Hepatic stellate cell (primary cell): Measurements from ENCODE around the gene TLR2.
"Not testable (repeated sequence)": the region's sequence is repeated elsewhere in the genome, so short reads cannot be mapped to it uniquely, and the experiment has no call there.

Experiments used
- DNase-seq: peaks from one replicate; pipeline ENCODE4 v3.0.0; 2011; ENCODE audit warnings: low spot score

The TLR2 gene

GRCh38 chr4:153661908-153662307 is 22.2 kb upstream of the TLR2 start:
- no peak for DNase-seq

DNA sequence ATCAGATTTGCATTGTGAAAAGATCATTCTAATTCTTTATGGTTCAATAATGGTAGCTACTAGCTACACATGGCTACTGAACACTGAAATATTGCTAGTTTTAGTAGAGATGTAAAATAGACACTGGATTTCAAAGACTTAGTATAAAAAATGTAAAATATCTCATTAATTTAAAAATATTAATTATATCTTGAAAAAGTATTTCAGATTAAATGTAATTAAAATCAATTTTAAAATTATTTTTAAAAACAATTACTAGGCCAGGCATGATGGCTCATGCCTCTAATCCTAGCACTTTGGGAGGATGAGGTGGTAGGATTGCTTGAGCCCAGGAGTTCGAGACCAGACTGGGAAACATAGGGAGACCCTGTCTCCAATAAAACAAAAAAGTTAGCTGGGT is 20.4 kb upstream of the TLR2 start:
- DNase-seq, result no peak

GRCh38 chr4:153666505-153666904 is 17.6 kb upstream of the TLR2 start:
- not testable (repeated sequence) for DNase-seq

DNA sequence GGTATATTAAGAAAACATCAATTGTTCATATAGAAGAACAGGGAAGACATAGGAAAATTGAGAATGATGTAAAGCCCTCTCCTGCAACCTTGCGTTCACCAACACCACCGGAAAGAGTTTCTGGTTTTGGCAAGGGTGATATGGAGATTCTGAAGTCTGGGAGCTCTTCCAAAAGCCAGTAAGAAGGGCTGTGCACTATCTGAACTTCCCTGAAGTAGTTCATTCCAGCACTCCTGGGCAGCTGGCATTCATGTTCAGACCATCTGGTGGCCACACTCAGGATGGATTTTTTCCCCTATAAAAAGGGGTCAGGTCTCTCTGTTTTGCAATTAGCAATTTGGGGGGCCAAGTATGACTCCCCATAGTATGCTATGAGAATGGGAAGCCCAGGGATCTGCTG is 15.4 kb upstream of the TLR2 start:
- no peak for DNase-seq

DNA sequence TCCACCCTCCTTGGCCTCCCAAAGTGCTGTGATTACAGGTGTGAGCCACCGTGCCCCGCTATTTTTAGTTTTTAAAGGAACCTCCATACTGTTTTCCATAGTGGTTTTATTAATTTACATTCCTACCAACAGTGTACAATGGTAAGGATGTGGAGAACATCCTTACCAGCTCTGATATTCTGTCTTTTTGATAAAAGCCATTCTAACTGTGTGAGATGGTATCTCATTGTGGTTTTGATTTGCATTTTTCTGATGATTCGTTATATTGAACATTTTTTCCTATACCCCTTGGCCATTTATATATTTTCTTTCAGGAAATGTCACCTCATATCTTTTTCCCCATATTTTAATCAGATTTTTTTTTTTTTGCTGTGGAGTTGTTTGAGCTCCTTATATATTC is 14.2 kb upstream of the TLR2 start:
- no peak for DNase-seq

DNA sequence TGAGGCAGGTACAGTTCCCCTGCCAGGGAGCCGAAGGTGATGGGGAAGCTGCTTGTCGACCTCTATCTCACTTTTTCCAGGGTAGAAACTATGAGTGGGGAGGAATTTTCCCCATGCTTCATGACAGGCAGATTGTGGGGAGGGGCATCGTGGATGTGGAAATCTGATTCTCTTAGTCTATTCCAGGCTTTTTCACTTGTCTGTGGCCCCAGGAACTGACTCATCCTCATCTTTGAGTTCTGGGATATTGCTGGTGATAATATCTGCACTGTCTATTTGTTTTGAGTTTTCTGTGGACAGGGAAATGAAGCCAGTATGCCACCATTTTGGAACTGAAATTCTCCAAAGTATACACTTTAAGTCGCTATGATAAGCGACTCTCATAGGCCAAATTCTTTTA is 7.6 kb upstream of the TLR2 start:
- no peak for DNase-seq

DNA sequence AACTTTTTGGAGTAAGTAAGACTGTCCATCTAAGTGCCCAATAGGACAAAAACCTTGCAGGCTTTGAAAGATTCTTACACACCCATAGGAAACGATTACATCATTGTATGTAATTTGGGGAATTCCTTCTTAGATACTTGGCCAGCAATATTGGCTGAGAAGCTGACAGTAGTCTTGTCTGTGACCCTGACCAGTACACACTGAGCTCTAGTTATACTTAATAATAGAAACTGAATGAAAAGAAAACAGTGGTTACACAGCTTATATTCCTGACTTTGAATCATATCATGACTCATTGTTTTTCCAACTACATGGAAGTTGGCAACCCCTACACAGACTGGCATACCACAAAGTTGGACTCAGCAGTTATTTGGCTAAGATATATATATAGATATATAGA is 7.1 kb upstream of the TLR2 start:
- peak; percentile 41 for DNase-seq

- DNase-seq, result no peak
Measured at GRCh38 chr4:153679486-153679885, 4.6 kb upstream of the TLR2 start.

GRCh38 chr4:153683763-153684181 is 308 bp upstream of the TLR2 start:
- no peak for DNase-seq

GRCh38 chr4:153684971-153685371 is 891 bp downstream of the TLR2 start:
- peak; percentile 20 for DNase-seq

DNA sequence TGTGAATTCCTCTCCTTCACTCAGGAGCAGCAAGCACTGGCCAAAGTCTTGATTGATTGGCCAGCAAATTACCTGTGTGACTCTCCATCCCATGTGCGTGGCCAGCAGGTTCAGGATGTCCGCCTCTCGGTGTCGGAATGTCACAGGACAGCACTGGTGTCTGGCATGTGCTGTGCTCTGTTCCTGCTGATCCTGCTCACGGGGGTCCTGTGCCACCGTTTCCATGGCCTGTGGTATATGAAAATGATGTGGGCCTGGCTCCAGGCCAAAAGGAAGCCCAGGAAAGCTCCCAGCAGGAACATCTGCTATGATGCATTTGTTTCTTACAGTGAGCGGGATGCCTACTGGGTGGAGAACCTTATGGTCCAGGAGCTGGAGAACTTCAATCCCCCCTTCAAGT is 20.4 kb downstream of the TLR2 start:
- no peak for DNase-seq

GRCh38 chr4:153705743-153706468 is 21.8 kb downstream of the TLR2 start:
- DNase-seq, result no peak

DNA sequence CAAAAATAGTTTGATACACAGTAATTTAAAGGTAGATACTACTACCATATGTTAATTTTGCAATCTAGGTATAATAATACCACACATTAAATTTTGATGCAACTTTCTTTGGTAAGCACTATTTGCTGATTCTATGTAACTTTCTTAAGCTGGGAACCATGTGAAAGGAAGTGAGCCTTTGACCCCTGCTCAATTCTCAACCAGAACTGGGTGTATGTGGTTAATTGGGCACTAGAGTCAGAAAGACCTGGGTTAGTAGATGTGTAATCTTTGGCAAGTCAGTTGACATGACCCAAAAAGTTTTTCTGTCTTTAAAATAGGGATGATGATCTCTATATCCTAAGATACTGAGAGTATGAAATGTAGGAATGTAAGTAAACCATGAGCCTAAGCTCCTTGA is 22.4 kb downstream of the TLR2 start:
- no peak for DNase-seq

GRCh38 chr4:153710681-153711080 is 26.6 kb downstream of the TLR2 start:
- no peak for DNase-seq

DNA sequence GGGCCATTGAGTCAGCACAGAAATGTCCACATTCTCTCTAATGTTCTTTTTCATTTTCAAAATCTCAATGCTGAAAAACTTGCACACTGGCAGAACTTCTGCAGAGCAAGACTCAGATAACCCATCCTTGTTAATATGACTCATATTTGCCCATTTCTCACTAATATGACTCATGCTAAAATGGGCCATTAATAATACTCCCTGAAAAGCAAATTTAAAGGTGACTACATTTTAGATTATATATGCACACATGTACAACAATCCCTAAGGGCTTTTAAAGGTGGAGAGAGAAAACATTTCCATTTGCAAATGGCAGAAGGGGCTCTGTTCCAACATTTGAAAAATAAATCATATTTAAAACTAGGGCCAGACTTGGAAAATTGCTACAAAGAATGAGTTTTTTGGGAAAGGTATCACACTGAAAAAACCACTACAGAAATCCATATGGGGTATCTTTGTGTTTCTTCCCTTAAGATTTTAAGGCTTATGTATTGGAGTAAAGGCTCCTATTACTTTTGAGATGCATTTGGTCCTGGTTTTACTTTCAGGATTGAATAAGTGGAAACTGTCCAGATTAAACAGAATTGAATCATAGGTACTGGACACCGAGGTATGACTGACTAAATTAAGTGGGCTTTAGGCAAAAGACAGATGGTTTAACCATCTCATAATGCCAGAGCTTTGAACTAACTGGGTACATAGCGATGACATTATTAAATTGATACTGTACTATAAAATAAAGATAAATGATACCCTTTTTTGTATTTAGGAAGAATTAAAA is 30.0 kb downstream of the TLR2 start:
- DNase-seq, result no peak

DNA sequence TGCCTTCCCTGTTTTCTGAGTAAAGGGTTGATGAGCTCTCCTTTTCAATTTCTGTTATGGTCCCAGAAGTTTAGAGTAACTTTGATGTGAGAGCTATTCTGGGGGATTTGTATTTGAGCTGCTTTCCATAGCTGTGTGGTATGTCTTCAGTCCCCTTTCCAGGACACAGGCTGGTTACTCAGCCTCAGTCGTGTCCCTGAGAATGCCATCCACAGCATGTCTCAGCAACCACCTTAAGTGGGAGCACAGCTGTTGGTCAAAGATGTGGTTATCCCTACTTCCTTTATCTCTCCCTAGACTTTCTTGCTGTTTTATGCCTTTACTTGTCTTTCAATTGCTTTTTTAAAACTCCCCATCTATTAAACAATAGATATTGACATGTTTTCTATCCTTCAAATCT is 38.0 kb downstream of the TLR2 start:
- DNase-seq, result no peak

- DNase-seq, result no peak
Measured at GRCh38 chr4:153724606-153725005, 40.5 kb downstream of the TLR2 start.

- DNase-seq, result no peak
Measured at GRCh38 chr4:153725136-153725830, 41.2 kb downstream of the TLR2 start.

DNA sequence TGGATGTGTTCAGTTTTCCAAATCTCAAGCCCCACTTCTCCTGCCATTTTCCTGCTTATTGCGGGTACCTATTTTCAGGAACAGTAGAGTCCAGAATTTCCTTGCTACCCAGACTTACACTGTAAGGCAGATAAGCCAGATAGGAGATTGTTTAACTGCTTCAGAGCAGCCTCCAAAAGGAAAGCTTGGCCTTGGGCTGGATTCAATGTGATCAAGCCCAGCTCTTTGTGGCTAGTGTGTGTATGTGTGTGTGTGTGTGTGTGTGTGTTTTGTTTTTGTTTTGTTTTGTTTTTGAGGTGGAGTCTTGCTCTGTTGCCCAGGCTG is 41.7 kb downstream of the TLR2 start:
- DNase-seq, result no peak

- DNase-seq, result no peak
Measured at GRCh38 chr4:153728151-153728550, 44.1 kb downstream of the TLR2 start.

DNA sequence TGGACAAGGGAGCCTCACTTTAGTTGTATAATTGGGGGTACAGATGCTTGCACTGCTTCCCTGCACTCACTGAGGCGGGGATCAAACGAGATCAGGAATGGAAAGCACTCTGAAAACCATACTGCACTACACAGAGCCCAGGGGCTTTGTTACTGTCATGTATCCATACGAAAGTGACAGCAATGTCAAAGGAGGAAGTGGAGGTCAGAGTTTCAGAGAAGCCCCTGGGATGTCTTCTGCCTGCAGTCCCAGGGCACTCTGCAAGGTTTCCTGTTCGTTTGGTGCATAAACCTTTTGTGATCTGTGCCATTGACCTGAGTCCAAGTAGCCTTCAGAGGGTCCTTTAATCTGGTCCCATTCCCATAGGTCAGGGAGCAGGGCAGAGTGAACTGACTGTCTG is 44.6 kb downstream of the TLR2 start:
- DNase-seq, result no peak

GRCh38 chr4:153729895-153730294 is 45.8 kb downstream of the TLR2 start:
- no peak for DNase-seq

DNA sequence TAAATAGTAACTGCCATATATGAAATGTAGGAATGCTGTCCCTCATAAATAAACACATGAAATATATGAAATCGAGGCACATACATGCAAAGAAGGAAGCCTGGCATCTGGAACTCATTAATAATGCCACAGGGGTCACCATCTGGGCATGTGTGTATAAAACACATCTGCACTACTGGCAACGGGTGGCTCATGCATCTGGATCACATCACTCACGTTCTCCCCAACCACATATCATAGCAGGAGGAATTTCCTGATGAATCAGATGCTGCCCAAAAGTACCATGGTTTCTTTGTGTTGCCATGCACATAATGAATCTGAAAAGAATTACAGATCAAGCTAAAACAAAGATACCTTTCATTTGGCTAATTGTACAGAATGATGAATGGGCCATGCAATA is 47.2 kb downstream of the TLR2 start:
- DNase-seq, result peak; percentile 5
